Fibroblast of peridontal ligament (primary cell): ENCODE results near the gene WDR31.
"Not testable (repeated sequence)": the region's sequence is repeated elsewhere in the genome, so short reads cannot be mapped to it uniquely, and the experiment has no call there.

Experiments
- DNase-seq: peaks from one replicate; pipeline ENCODE4 v3.0.0-alpha.2; 2010; ENCODE audit errors: extremely low read depth

WDR31 gene

GRCh38 chr9:113340011-113340699, at the start of gene WDR31:
Gene WDR31 (minus strand): TSS chr9:113340275. CDS start chr9:113332022, 8,253 bp downstream.
- peak; percentile 89 for DNase-seq

GRCh38 chr9:113389451-113389850, 49.4 kb upstream of the WDR31 start:
- no peak for DNase-seq

GRCh38 chr9:113388833-113389232, 48.8 kb upstream of the WDR31 start:
- no peak for DNase-seq

- DNase-seq, result no peak
These were observed 47.6 kb upstream of the WDR31 start for GRCh38 chr9:113387560-113388230.

GRCh38 chr9:113386571-113387393, 46.7 kb upstream of the WDR31 start:
- no peak for DNase-seq

GRCh38 chr9:113381909-113382411, 41.9 kb upstream of the WDR31 start:
- DNase-seq, result no peak

- not testable (repeated sequence) for DNase-seq
These were observed 41.4 kb upstream of the WDR31 start for GRCh38 chr9:113381441-113381840.

GRCh38 chr9:113380869-113381378, 40.8 kb upstream of the WDR31 start:
- no peak for DNase-seq

GRCh38 chr9:113379829-113380210, 39.7 kb upstream of the WDR31 start:
- DNase-seq, result not testable (repeated sequence)

- not testable (repeated sequence) for DNase-seq
These were observed 39.2 kb upstream of the WDR31 start for GRCh38 chr9:113379094-113379828.

GRCh38 chr9:113376634-113377567, 36.8 kb upstream of the WDR31 start, which contains the start of gene HDHD3:
Gene HDHD3 (minus strand): TSS chr9:113376986. CDS start chr9:113374354, 2,632 bp downstream.
- DNase-seq, result peak; percentile 57

GRCh38 chr9:113375057-113376023, 35.3 kb upstream of the WDR31 start:
- DNase-seq, result no peak

GRCh38 chr9:113373676-113374392, 33.8 kb upstream of the WDR31 start:
- DNase-seq, result no peak

GRCh38 chr9:113373256-113373655, 33.2 kb upstream of the WDR31 start:
- no peak for DNase-seq

- DNase-seq, result no peak
These were observed 32.0 kb upstream of the WDR31 start for GRCh38 chr9:113372059-113372458.

GRCh38 chr9:113370806-113371325, 30.8 kb upstream of the WDR31 start:
- DNase-seq, result no peak

- DNase-seq, result no peak
These were observed 29.7 kb upstream of the WDR31 start for GRCh38 chr9:113369855-113370140.
